AML-193 (cell line): ENCODE results near the gene OR2T2.
"Not testable (repeated sequence)": the region's sequence is repeated elsewhere in the genome, so short reads cannot be mapped to it uniquely, and the experiment has no call there.

ENCODE experiments used
- DNase-seq, 2 experiments: peaks; one replicate each; lab custom pipeline; 2025; lab: John Stamatoyannopoulos, UW

The OR2T2 gene, protein sequence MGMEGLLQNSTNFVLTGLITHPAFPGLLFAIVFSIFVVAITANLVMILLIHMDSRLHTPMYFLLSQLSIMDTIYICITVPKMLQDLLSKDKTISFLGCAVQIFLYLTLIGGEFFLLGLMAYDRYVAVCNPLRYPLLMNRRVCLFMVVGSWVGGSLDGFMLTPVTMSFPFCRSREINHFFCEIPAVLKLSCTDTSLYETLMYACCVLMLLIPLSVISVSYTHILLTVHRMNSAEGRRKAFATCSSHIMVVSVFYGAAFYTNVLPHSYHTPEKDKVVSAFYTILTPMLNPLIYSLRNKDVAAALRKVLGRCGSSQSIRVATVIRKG

GRCh38 chr1:248445399-248445798 is at the start of gene OR2T2:
OR2T2 (plus strand) TSS chr1:248445637; CDS start chr1:248452798, 7,161 bp downstream.
- DNase-seq: not testable (repeated sequence)

GRCh38 chr1:248402748-248403147 is 42.7 kb upstream of the OR2T2 start, which contains the start of gene OR2T1:
OR2T1 (plus strand) TSS chr1:248403048; CDS start chr1:248406148, 3,100 bp downstream.
- no peak for DNase-seq

- DNase-seq: no peak
Observed at GRCh38 chr1:248404024-248404423, 41.4 kb upstream of the OR2T2 start.

DNA sequence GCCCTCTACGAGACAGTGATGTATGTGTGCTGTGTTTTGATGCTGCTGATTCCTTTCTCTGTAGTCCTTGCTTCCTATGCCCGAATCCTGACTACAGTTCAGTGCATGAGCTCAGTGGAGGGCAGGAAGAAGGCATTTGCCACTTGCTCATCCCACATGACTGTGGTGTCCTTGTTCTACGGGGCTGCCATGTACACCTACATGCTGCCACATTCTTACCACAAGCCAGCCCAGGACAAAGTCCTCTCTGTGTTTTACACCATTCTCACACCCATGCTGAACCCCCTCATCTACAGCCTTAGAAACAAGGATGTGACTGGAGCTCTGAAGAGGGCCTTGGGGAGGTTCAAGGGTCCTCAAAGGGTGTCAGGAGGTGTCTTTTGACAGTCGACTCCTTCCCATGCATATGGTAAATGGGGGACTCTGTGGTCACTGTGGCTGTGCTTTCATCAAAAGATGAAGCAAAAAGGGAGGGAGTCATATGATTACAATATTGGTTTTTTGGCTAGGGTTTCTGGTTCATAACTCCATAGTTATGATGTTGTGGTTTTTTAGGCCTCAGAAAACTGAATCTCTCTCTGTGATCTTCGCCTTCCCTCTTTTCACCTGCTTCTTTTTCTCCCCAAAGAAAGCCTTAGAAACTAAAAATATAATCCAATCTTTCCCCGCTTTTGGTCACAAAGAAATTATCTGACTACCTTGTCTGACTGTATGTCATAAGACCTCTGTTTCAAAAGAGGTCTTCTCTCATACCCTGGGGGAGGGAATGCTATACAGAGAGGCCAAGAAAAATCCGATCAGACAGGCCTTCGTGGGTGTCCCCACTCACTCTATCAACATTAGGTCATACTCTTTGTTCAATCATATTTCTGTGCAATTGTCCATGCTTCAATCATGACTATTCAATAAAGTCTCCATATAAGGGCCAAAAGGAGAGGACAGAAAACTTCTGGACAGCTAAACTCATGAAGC is 38.4 kb upstream of the OR2T2 start:
- no peak for DNase-seq

- no peak for DNase-seq
Observed at GRCh38 chr1:248416226-248416625, 29.2 kb upstream of the OR2T2 start.

DNA sequence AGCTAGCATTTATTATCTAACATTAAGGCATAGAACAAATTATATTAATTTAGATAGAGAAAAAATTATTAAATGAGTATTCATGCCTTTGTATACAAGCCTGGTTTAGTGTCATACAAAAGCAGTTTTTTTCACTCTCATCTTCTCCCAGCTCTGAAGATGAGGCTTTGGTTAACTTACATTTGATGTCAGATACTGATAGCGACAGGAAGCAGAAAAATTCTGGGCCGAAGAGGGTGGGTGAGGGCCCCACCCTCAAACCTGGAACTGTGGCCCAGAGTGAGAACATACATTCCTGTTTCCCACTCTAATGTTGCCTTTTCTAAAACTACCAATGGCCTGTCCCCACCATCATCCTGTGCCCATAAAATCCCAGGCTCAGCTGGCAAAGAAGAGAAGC is 27.6 kb upstream of the OR2T2 start:
- no peak for DNase-seq

DNA sequence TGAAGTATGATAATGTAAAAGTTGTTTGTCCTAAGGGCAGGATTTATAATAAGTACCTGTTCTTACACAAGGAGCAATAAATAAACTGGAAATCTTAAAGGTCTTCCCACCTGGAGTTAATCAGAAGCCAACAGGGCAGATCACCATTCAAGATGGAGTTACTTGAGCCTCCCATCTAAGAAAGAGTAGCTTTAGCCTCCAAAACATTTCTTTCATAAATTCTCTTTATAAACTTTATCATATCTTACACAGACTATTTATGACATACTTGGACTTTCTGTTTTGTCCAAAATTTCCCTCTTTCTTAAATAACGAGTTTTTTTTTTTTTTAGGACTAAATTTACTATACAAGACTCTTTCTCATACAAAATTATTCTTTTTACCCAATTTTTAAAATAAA is 24.1 kb upstream of the OR2T2 start:
- DNase-seq: no peak

GRCh38 chr1:248427526-248428191 is 17.8 kb upstream of the OR2T2 start:
- DNase-seq: not testable (repeated sequence)

GRCh38 chr1:248428192-248428533 is 17.3 kb upstream of the OR2T2 start:
- not testable (repeated sequence) for DNase-seq

DNA sequence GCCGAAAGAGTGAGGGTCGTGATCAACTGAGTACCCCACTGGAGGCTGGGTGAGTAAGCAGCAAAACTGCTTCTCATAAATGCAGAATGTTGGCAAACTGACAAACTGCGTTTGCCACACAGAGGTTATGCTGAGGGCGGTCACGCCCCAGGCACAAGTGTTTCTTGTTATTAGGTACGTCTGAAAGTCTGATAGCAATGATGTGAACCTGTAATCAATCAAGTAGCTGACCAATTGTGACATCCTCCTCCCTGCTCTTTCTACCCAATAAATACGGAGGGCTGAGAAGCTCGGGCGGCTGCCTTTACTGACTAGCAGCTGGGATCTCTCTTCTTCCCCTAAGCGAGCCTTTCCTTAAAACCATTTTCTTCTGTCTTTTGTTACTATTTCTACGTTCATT is 13.8 kb upstream of the OR2T2 start:
- DNase-seq: not testable (repeated sequence)

- DNase-seq: not testable (repeated sequence)
Observed at GRCh38 chr1:248432201-248432600, 13.2 kb upstream of the OR2T2 start.

DNA sequence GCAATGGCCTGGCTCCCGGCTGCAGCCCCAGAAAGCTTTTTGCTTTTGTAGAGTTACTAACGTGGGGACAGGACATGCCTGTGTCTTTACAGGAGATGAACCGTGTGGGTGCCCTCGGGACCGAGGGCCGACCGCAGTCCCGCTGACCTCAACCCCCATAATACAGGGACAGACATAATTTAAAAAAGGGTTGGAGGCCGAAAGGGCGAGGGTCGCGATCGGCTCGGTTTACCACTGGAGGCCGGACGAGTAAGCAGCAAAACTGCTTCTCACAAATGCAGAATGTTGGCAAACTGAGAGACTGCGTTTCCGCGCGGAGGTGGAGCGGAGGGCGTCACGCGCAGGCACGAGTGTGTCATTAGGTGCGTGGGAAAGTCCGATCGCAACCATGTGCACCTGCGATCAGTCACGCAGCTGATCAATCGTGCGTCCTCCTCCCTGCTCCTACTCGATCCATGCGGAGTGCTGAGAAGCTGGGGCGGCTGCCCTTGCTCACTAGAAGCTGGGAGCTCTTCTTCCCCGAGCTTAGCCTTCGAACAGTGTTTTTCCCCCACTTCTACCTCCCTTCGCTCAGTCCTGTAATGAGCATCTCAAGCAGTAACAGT is 11.5 kb upstream of the OR2T2 start:
- DNase-seq: not testable (repeated sequence)

DNA sequence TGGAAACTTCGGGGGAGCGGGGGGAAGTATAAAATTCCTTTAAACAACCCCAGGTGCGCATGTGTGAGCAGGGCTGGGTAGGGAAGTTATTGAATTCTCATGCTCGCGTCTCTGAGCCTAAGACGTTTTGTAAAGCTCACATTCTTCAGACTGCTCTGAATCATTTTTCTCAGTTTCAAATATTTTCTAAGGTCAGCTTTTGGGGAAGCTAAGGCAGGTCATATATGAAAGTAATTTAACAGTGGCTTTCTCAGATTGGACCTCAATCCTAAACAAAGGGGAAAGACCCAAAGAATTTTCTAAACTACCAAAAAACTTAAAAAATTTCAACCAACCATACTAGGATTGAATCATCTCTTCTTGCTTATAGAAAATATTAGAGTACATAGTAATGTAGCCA is 10.5 kb upstream of the OR2T2 start:
- not testable (repeated sequence) for DNase-seq

GRCh38 chr1:248436303-248436702 is 9.1 kb upstream of the OR2T2 start:
- not testable (repeated sequence) for DNase-seq

DNA sequence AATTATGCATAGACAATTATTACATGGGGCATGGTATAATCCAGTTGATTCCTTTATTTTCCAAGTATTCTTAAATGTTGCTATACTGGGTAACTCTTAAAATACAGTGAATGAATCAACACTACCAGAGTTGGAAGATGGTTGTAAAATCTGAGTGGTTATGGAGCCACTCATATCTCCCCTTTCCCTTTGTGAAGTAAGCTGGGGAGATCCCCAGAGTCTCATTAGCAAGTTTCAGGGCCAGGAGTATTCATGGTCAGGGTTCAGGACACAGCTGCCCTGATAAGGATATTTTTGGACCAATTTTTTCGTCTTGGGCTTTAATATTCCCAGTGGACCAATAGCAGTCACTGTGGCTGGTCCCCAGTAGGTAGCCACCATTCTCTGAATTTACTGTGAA is 6.8 kb upstream of the OR2T2 start:
- DNase-seq: not testable (repeated sequence)

DNA sequence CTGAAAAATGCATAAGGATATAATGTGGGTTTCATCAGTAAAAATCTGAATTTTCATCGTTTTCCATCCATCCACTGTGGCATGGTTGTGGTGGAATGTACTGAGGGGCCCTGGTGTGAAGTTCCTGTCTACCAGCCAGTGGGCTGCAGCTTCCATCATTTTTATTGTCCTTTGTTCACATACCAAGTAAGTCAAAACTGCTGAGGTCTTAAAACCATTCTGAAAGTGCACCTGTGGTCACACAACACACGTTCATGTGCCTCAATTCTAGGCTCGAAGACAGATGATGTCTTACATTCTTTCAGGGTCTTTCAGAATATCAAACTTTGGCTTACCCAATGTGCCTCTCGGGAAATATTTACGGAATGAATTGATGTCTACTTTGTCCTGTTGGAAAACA is 6.2 kb upstream of the OR2T2 start:
- DNase-seq: not testable (repeated sequence)

DNA sequence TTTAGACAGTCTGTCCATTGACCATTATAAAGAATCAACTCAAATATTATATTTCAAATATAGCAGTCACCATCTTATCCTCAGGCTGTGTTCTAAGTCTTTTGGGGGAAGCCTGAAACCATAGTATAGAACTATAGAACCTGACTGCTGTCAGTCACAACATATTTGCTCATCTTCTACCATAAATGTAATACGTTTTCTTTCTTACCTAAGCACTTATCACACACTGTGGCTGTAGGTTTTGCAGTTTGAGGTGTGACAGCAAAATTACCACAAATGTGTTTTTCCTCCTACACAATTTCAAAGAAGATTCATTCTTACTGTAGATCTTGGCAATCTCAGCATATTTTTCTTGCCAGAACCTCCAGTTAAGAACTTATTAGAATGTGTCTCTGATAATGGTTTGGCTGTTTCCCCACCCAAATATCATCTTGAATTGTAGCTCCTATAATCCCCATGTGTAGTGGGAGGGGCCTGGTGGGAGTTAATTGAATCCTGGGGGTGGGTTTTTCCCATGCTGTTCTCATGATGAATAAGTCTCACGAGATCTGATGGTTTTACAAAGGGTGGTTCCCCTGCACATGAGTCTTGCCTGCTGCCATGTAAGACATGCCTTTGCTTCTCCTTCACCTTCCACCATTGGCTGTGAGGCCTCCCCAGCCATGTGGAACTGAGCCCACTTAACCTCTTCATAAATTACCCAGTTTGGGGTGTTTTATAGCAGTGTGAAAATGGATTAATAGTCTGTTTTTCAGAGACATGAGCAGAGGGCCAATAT is 2.7 kb upstream of the OR2T2 start:
- DNase-seq: not testable (repeated sequence)

- DNase-seq: not testable (repeated sequence)
Observed at GRCh38 chr1:248444603-248445002, 834 bp upstream of the OR2T2 start.

GRCh38 chr1:248448409-248449074 is 3.1 kb downstream of the OR2T2 start:
- not testable (repeated sequence) for DNase-seq

DNA sequence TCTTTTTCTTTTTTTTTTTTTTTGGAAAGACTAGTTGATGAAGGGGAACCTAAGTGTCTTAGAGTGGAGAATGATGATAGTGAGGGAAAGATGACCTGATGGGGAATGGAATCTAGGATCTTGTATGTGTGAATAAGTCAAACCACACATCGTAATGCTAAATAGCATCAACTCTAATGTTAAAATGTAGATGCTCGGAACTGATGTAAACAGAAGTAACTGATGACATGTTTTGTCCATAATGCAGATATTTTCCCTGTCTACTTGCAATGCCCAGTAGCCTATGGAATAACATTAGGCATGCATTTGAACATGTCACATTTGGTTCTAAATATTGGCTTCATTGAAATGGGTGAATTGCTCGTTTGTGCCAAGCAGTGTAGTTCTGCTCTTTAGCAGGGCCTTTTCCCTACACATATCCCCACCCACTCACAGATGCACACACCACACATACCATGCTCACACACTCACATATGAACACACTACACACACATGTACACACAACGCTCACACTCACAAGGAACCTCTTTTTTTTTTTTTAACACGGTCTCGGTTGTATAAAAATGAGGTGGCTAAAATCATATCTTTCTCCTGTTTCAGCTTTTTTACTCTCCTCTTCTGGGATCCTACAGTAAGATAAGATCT is 4.5 kb downstream of the OR2T2 start:
- DNase-seq: not testable (repeated sequence)
